Esophagus (tissue), 2 donors: ENCODE data around the gene CRB2. TPM values are rescaled to one million over a fixed set of nuclear protein-coding genes. Genes with fewer than 3 reads are reported as not detected.
"Not testable (repeated sequence)": the region's sequence is repeated elsewhere in the genome, so short reads cannot be mapped to it uniquely, and the experiment has no call there.

Source experiments
- H3K27ac ChIP-seq, 2 donors: one replicate each; pipeline ENCODE4 v1.5.1; 2013; ENCODE audit warnings: low read depth in 2 of 2, mild to moderate bottlenecking in 2 of 2, inconsistent platforms in 1 of 2, low read length in 1 of 2, moderate library complexity in 1 of 2
- H3K27me3 ChIP-seq, 2 donors: one replicate each; pipeline ENCODE4 v1.6.1; 2013; ENCODE audit warnings: low read length in 2 of 2, control low read depth in 1 of 2, mild to moderate bottlenecking in 1 of 2; ENCODE audit not compliant: insufficient read depth in 2 of 2, control insufficient read depth in 1 of 2
- H3K36me3 ChIP-seq, 2 donors: one replicate each; pipeline ENCODE4 v1.6.1; 2013; ENCODE audit warnings: low read length in 1 of 2; ENCODE audit not compliant: control insufficient read depth in 2 of 2, insufficient read depth in 2 of 2
- H3K4me1 ChIP-seq, 2 donors: one replicate each; pipeline ENCODE4 v1.6.1; 2013; ENCODE audit warnings: low read length in 1 of 2; ENCODE audit not compliant: control insufficient read depth in 2 of 2, insufficient read depth in 2 of 2
- H3K4me3 ChIP-seq, 2 donors: one replicate each; pipeline ENCODE4 v1.5.1; 2013; ENCODE audit warnings: low read length in 2 of 2, mild to moderate bottlenecking in 2 of 2, low read depth in 1 of 2, moderate library complexity in 1 of 2
- H3K9me3 ChIP-seq, 2 donors: one replicate each; pipeline ENCODE4 v1.6.1; 2013; ENCODE audit warnings: mild to moderate bottlenecking in 2 of 2, low read depth in 1 of 2, low read length in 1 of 2, moderate library complexity in 1 of 2; ENCODE audit not compliant: control insufficient read depth in 2 of 2, insufficient read depth in 1 of 2
- WGBS, 2 donors: extraction: QIAGEN DNeasy Blood & Tissue Kit; methylation state at CpG; one replicate each; pipeline ENCODE4 v1.1.7; 2013; 5-methylcytosine and 5-hydroxymethylcytosine counted together
- polyA plus RNA-seq, 2 donors: library from polyadenylated mRNA; stranded (reverse); fragments of 200-250 nt; gene quantifications; one replicate each; pipeline ENCODE4 v1.2.3, GENCODE V29; 2013
- donor health status: healthy with polysubstance abuse.
- donor health status: Bipolar disorder and iron deficiency.

The CRB2 gene
- polyA plus RNA-seq, 2 donors = 0.01 to 0.02 TPM

DNA sequence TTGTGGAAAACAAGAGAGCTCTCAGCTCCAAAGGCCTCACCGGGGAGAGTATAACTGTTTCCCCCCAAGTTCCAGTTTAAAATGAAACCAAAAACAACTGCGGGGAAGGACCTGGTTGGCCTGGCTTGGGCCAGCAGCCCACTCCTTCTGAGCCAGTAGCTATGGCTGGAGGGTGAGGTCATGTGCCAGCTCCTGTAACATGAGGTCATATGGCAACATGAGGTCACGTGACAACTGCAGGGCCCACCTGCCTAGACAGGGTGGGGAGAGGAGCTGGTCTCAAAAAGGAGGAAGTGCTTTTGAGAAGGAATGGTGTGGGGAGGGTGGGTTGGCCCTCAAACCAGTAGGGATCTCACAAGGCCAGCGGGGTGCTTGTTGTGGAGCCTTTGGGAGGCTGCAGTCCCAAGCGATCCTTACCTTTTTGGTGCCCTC is 29.3 kb upstream of the CRB2 start:
- Histone ChIP-seq H3K27ac (peak overlapping the region; percentile 87 to 99), H3K27me3 (no peaks in the 10 kb centered on the region), H3K4me1 (peaks cover 2 to 17% of the 10 kb centered on the region in 2 donors), H3K36me3 (no peaks in the 10 kb centered on the region), H3K4me3 (no peak overlapping the region), H3K9me3 (no peaks in the 10 kb centered on the region)
- WGBS, 2 donors = 74% methylated on average over 5 of the region's 5 CpGs

DNA sequence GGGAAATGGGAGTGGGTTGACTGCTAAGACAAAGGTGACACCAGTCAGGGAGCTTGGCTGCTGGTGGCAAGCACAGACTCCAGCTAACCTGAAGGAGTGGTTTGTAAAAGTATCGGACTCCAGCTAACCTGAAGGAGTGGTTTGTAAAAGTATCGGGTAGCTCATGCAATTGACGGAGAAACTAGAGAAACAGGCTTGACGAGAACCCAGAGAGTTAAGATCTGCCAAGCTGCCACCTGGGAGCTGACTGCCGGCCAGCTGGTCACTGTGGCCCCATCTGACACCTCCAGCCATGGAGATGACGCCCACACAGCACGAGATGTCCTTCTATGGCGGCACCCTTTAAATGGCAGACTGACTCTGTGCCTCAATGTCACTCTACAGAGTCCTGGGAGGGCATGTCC is 28.3 kb upstream of the CRB2 start:
- Histone ChIP-seq H3K9me3 (no peaks in the 10 kb centered on the region), H3K27me3 (no peaks in the 10 kb centered on the region), H3K27ac (peak overlapping the region; percentile 88 to 99), H3K4me3 (no peak overlapping the region), H3K4me1 (peaks cover 2 to 17% of the 10 kb centered on the region in 2 donors), H3K36me3 (no peaks in the 10 kb centered on the region)
- 55 to 62% methylated on average over 8 of the region's 8 CpGs for WGBS, 2 donors

DNA sequence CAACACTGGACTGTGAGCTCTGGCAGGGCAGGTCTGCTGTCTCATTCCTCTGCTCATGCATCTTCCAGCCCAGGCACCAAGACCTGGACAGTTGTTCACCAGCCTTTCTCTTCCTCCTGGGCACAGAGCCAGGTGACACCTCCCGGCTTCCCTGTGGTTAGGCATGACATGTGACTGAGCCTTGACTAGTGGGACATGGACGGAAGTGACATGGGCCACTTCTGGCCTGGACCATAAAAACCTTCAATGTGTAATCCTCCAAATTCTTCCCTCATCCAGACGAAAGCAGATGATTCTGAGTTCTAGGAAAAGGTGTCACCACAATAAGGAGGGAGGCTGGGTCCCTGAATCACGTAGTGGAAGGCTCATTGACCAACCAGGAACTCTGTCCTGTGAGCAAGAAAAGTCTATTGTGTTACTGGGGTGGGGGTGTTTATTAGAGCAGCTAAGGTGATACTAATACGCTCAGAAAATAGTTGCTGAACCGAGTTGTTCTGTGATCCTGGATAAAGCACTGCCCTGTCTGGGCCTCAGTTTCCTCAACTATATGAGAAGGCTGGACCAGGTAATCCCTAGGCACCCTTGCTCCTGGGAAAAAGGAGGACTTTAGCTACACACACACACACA is 26.6 kb upstream of the CRB2 start:
- Histone ChIP-seq H3K4me1 (peaks cover 0 to 21% of the 10 kb centered on the region in 2 donors), H3K4me3 (no peak overlapping the region), H3K27me3 (no peaks in the 10 kb centered on the region), H3K36me3 (no peaks in the 10 kb centered on the region), H3K9me3 (no peaks in the 10 kb centered on the region), H3K27ac (peak overlapping the region; percentile 68 to 99)
- WGBS, 2 donors = 70 to 71% methylated on average over 6 of the region's 6 CpGs

DNA sequence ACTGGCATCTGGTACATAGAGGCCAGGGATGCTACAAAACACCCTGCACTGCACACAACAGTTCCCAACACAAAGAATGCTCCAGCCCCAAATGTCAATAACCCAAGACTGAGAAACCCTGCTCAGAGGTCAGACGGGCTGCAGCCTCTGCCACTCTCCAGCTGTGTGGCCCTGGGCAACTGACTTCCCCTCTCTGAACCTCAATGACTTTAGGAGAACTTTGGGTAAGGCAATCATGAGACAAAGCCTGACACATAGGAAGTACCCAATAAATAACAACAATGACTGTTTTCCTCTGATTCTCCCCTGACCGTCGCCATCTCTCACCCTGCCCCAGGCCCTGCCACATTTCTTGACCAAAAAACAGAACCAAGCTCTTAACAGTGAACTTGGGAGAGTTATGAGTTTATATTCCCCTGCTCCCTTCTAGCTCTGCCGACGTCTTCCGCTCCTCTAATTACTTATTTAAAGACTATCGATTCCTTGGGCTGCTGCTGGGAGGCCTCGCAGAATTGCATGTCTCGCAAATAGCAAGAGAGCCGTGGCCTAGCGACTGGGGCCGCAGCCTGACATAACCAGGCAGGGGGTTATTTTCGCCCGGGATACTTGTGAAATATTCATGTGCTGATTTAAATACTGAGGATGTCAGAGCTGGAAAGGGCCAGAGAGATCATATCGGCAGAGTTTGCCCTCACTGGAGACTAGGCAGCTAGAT is 24.5 kb upstream of the CRB2 start:
- H3K27me3 ChIP-seq = no peaks in the 10 kb centered on the region
- no peaks in the 10 kb centered on the region for H3K9me3 ChIP-seq
- H3K4me1 ChIP-seq = peaks cover 3 to 24% of the 10 kb centered on the region in 2 donors
- H3K4me3 ChIP-seq = no peak overlapping the region
- H3K27ac ChIP-seq = no peak overlapping the region
- 91 to 93% methylated on average over 15 of the region's 15 CpGs for WGBS, 2 donors
- H3K36me3 ChIP-seq = no peaks in the 10 kb centered on the region

DNA sequence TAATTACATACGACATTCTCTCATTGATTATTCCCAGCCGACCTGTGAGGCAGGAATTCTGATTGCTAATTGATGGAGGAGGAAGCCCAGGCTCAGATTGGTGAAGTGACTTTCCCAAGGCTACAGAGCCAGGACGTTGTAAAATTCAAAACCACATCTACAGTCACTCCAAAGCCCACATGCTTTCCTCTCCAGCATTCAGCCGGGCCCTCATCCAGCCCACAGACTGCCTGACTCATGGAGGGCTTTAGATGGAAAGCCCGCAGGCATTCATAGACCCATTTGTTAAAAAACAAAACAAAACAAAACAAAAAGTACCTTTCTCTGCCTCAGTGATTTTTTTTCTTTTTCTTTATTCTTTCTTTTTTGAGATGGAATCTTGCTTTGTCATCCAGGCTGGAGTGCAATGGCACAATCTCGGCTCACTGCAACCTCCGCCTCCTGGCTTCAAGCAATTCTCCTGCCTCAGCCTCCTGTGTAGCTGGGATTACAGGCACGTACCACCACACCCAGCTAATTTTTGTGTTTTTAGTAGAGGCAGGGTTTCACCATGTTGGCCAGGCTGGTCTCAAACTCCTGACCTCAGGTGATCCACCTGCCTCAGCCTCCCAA is 22.8 kb upstream of the CRB2 start:
- 41 to 48% methylated on average over 8 of the region's 8 CpGs for WGBS, 2 donors

DNA sequence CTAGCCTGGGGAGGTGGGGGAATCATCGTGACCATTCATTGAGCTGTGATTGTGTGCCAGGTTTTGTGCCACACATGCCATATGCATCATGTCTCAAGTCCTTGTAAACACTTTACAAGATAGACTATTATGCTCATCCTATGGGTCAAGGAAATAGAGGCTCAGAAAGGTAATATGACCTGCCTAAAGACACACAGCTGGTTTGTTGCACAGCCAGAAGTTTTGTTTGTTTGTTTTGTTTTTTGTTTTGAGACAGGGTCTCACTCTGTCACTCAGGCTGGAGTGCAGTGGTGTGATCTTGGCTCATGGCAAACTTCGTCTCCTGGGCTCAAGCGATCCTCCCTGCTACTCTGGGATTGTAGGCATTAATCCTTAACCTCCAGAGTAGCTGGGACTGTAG is 21.4 kb upstream of the CRB2 start:
- Histone ChIP-seq H3K36me3 (no peaks in the 10 kb centered on the region), H3K4me1 (peaks cover 4 to 21% of the 10 kb centered on the region in 2 donors)
- WGBS, 2 donors = 81 to 87% methylated on average over 3 of the region's 3 CpGs

More for the DNA sequence above, 22.8 kb upstream of the CRB2 start:
- peak overlapping the region; percentile 53 to 80 for H3K27ac ChIP-seq
- peaks cover 3 to 22% of the 10 kb centered on the region in 2 donors for H3K4me1 ChIP-seq
- H3K9me3 ChIP-seq, H3K27me3 ChIP-seq, H3K4me3 ChIP-seq, H3K36me3 ChIP-seq: not testable (repeated sequence)

DNA sequence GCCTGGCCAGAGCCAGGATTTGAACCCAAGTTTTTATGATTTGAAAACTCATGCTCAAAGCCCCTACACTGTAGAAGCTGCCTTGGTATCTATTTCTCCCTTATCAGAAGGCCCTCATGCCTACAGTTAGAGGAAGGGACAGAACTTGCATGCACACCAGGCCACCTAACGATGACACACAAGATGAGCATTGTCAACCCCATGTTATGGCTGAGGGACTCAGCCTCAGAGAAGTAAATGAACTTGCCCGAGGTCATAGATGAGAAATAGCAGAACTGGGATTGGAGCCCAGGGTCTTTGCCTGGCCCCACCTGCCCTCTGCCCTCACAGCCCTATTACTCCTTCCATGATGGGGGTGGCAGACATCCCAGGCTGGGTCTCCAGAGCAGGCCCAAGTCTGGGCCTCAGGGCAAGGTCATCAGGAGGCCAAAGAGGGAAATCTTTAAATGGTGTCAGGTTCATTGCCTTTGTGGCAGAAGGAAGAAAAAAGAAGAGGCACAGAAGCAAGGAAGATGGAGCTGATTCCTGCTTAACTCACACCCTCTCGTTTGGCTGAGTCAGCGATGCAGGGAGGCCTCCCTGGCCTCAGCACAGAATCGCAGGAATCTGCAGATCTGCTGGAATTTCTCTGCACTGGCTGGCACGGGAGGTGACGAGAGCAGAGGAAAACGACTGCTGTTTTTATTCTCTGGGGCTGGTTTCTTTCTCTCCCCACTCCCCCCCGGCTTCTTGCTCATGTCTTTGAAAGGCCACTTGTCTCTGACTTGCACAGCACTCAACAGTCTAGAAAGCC is 20.6 kb upstream of the CRB2 start:
- H3K4me1 ChIP-seq = peaks cover 7 to 24% of the 10 kb centered on the region in 2 donors
- H3K27ac ChIP-seq = peak overlapping the region; percentile 75 to 98
- no peaks in the 10 kb centered on the region for H3K9me3 ChIP-seq
- WGBS, 2 donors = 30 to 39% methylated on average over 9 of the region's 9 CpGs
- H3K4me3 ChIP-seq = no peak overlapping the region
- no peaks in the 10 kb centered on the region for H3K27me3 ChIP-seq
- no peaks in the 10 kb centered on the region for H3K36me3 ChIP-seq

More for the DNA sequence above, 21.4 kb upstream of the CRB2 start:
- H3K9me3 ChIP-seq = no peaks in the 10 kb centered on the region
- H3K27ac ChIP-seq = peak overlapping the region; percentile 75 to 98
- no peaks in the 10 kb centered on the region for H3K27me3 ChIP-seq
- no peak overlapping the region for H3K4me3 ChIP-seq

DNA sequence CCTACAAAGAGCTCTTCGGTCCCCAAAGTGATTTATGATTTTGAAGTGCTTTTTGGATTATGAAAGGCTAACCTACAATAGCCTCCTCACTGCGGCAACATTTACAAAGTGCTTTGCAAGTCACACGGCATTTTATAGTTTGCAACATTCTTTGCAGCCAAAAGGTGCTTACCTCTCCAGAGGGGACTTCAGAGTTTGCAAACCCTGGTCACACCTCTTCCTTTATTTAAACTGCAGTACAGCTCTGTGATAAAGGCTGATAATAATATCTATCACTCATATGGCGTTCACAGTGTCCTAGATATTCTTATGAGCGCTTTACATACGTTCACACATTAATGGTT is 20.0 kb upstream of the CRB2 start:
- Histone ChIP-seq H3K27ac (peak overlapping the region; percentile 75 to 98), H3K27me3 (no peaks in the 10 kb centered on the region), H3K36me3 (no peaks in the 10 kb centered on the region), H3K4me3 (no peak overlapping the region), H3K4me1 (peaks cover 9 to 26% of the 10 kb centered on the region in 2 donors), H3K9me3 (no peaks in the 10 kb centered on the region)
- WGBS, 2 donors = 43 to 55% methylated on average over 6 of the region's 6 CpGs

DNA sequence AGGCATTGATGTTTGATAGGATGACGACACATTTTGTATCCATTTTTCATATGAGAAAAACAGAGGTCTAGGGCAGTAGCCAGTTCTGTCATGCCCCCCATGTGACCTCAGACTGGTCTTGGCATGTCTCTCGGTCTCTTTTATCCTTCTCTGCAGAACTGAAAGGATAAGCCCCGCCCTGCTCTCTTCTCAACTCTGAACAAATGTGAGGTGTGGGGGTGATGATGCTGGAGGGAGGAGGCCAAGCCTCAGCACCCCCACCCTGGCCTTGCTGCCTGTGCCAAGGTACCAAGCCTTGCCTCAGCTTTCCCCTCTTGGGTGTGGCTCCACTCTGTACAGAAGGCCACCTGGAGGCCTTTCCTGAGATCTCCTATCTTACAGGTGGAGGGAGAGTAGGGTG is 19.5 kb upstream of the CRB2 start:
- 55 to 66% methylated on average over 3 of the region's 3 CpGs for WGBS, 2 donors
- H3K4me1 ChIP-seq = peaks cover 9 to 26% of the 10 kb centered on the region in 2 donors
- H3K27ac ChIP-seq = peak overlapping the region; percentile 78 to 98
- H3K4me3 ChIP-seq = no peak overlapping the region
- no peaks in the 10 kb centered on the region for H3K36me3 ChIP-seq
- H3K27me3 ChIP-seq = no peaks in the 10 kb centered on the region
- H3K9me3 ChIP-seq = no peaks in the 10 kb centered on the region
